Testis (tissue), 3 donors: Measurements from ENCODE around the gene GPX7. TPM values are rescaled to one million over a fixed set of nuclear protein-coding genes. Genes with fewer than 3 reads are reported as not detected.

ENCODE experiments used
- DNase-seq: peaks from one replicate; pipeline ENCODE4 v3.0.0-alpha.2; 2019
- H3K27ac ChIP-seq, 2 donors: fragments of 200-600 bp; sonication (generic); one replicate each; pipeline ENCODE4 v1.5.1; 2019
- H3K27me3 ChIP-seq: fragments of 200-600 bp; sonication (generic); one replicate; pipeline ENCODE4 v1.5.1; 2019
- H3K36me3 ChIP-seq: fragments of 200-600 bp; sonication (generic); one replicate; pipeline ENCODE4 v1.5.1; 2017; ENCODE audit warnings: low read depth; ENCODE audit errors: missing control alignments
- H3K4me1 ChIP-seq: fragments of 200-600 bp; sonication (generic); one replicate; pipeline ENCODE4 v1.5.1; 2019
- H3K4me3 ChIP-seq, 2 donors: fragments of 200-600 bp; sonication (generic); one replicate each; pipeline ENCODE4 v1.5.1; 2017 to 2019
- H3K9me3 ChIP-seq: fragments of 200-600 bp; sonication (generic); one replicate; pipeline ENCODE4 v1.5.1; 2017
- CTCF ChIP-seq, 3 experiments: fragments of 450-650 bp in 2 of 3; fragments of 200-600 bp in 1 of 3; sonication (generic) in 1 of 3; IDR thresholded peaks; one replicate each; pipeline ENCODE4 v1.5.1; 2016 to 2019; ENCODE audit warnings: antibody characterized with exemption in 3 of 3, mild to moderate bottlenecking in 2 of 3, moderate library complexity in 1 of 3
- POLR2A ChIP-seq: fragments of 450-650 bp; IDR thresholded peaks from one replicate; pipeline ENCODE4 v1.6.1; 2017; ENCODE audit warnings: antibody characterized with exemption, mild to moderate bottlenecking, moderate library complexity
- whole genome bisulfite sequencing, 2 donors: methylation state at CpG; one replicate each; pipeline ENCODE4 v1.1.5; 2018; 5-methylcytosine and 5-hydroxymethylcytosine counted together
- intact Hi-C: fragments of 100-400 bp; cut with DNase I; formaldehyde crosslinking; loops from one replicate; pipeline ENCODE4 v1.15.1; 2023; ENCODE audit warnings: low total_unique reads
- polyA plus RNA-seq: library from polyadenylated mRNA; stranded (reverse); fragments of 350-450 nt; fragmentation: Illumina TruSeq; extraction: RNeasy Lipid Tissue Mini Kit (QIAGEN cat#74804); gene quantifications from one replicate; pipeline ENCODE4 v1.2.3, GENCODE V29; 2014; ENCODE audit warnings: low read depth, low replicate concordance; ENCODE audit not compliant: insufficient read depth
- total RNA-seq, 2 donors: library from RNA; depleted of rRNA; stranded (reverse); fragments of >200 nt; gene quantifications; one replicate each; pipeline ENCODE4 v1.2.3, GENCODE V29; 2016

The GPX7 gene
- total and polyA plus RNA-seq, 3 donors from 2014 or later, result 14.5 to 26.6 (median 23.2) TPM

DNA sequence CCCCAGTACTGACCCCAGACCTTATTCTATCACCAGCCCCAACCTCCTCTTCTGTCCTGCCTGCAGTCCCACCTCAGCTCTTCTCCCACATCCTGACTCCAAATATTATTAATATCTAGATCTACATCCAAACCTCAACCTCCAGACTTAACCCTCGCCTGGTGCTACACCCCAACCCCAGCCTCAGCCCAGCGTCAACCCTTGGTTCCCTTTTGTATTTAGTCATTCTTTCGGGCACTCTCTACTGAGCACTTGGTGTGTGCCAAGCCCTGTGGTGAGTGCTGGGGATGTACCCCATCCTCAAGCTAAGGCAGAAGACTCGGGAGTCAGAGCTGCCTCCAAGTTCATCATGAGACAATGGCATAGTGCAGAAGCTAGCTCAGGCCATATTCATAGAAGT, 31.9 kb downstream of the GPX7 start:
- no peaks in the 10 kb centered on the region for H3K36me3 ChIP-seq
- no peak overlapping the region for H3K27ac ChIP-seq
- TF ChIP-seq POLR2A (no peak), CTCF (IDR thresholded peaks at IDR 0.05) (no peak)
- no peaks in the 10 kb centered on the region for H3K9me3 ChIP-seq
- no peak overlapping the region for H3K4me3 ChIP-seq
- peaks cover 30% of the 10 kb centered on the region for H3K4me1 ChIP-seq
- DNase-seq, result no peak
- 93 to 97% methylated on average over 4 of the region's 4 CpGs for WGBS, 2 donors
- H3K27me3 ChIP-seq, result no peaks in the 10 kb centered on the region
- intact Hi-C loops, result no loop called here

- Histone ChIP-seq H3K27me3 (no peaks in the 10 kb centered on the region), H3K36me3 (no peaks in the 10 kb centered on the region), H3K27ac (no peak overlapping the region), H3K4me3 (no peak overlapping the region), H3K9me3 (no peaks in the 10 kb centered on the region), H3K4me1 (peaks cover 30% of the 10 kb centered on the region)
- intact Hi-C loops, result no loop called here
- DNase-seq, result no peak
- 87 to 89% methylated on average over 4 of the region's 4 CpGs for WGBS, 2 donors
- no peak for TF ChIP-seq POLR2A
- TF ChIP-seq CTCF (IDR thresholded peaks at IDR 0.05), result no peak
Observed at GRCh38 chr1:52635321-52636089, 33.3 kb downstream of the GPX7 start.

DNA sequence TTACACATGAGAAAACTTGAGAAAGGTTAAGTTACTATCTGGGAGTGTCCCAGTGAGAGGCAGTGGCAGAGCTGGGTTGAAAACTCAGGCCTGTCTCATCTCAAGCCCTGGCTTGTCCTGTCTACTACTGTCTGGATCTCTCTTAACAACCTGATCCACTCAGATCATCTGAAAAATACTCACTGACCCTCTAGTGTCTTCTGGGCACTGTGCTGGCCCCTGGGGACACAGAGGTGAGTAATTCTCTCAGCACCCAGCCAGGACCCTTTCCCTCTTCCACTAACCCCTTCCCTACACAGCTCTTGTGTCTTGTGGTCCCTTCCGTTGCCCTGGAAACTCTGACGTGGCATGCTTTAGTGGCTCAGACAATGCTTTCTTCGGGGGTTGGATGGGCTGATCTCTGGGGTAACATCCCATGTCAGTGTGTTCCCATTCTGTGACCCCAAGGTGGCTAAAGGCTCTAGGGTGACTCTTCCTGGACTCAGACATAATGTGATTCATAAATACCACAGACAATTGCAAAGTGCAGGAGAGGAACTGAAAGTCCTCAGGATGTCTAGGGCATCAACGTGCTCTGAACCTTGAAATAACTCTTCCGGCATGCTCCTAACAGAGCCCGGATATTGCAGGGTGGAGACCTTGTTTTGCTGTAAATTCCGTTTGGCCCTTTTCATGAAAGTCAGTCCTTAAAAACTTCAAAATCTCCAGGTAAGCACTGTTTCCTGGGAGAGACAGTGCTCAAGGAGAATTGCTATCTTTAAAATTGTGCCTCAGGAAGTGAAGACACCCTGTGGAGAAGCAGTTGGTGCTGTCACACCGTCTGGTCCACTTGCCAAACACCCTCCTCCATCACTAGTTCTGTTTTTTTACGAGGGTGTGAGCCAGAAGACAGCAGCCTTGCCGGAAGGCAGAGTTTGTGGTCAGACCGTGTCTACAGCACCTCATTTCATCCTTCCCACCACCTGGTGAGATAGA, 34.8 kb downstream of the GPX7 start:
- WGBS, 2 donors, result 47 to 53% methylated on average over 10 to 11 of the region's 11 CpGs
- no peak for DNase-seq
- TF ChIP-seq CTCF (IDR thresholded peaks at IDR 0.05) (no peak), POLR2A (no peak)
- Histone ChIP-seq H3K4me3 (no peak overlapping the region), H3K27me3 (no peaks in the 10 kb centered on the region), H3K9me3 (no peaks in the 10 kb centered on the region), H3K27ac (peak overlapping the region; percentile 46 to 54), H3K4me1 (peaks cover 21% of the 10 kb centered on the region), H3K36me3 (no peaks in the 10 kb centered on the region)
- intact Hi-C loops, result no loop called here

DNA sequence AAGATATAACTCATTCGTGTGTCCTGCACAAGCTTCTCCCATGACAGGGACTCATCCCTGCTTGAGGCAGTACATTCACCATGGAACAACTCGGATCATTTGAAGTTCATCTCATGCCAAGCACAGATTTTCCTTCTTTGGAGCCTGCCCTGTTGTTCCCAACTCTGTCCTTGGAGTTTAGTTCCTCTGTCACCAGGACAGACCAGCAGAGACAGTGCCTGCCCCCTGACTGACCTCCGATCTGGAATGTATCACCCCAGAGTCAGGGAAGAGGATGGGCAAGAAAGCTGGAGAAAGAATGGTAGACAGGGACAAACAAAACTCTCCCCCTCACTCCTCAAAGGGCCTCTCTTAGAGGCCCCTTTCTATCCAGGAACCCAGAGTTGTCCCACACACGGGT, 35.8 kb downstream of the GPX7 start:
- H3K27me3 ChIP-seq, result no peaks in the 10 kb centered on the region
- TF ChIP-seq CTCF (IDR thresholded peaks at IDR 0.05) (no peak), POLR2A (no peak)
- no peaks in the 10 kb centered on the region for H3K9me3 ChIP-seq
- H3K4me3 ChIP-seq, result no peak overlapping the region
- no peak for DNase-seq
- intact Hi-C loops, result no loop called here
- WGBS, 2 donors, result 54 to 70% methylated on average over 4 of the region's 4 CpGs
- peaks cover 17% of the 10 kb centered on the region for H3K4me1 ChIP-seq
- H3K27ac ChIP-seq, result peak overlapping the region in 1 of 2 donors; percentile 54
- no peaks in the 10 kb centered on the region for H3K36me3 ChIP-seq
